PFSK-1 (cell line): Measurements from ENCODE around the gene TMEM176B.

Experiments used
- FOXP2 ChIP-seq: optimal IDR thresholded peaks from 2 replicates; pipeline ENCODE3; 2011; ENCODE audit warnings: borderline replicate concordance, control low read depth, inconsistent platforms; ENCODE audit not compliant: insufficient read depth; ENCODE audit errors: extremely low read length, extremely low read depth
- POLR2AphosphoS5 ChIP-seq: IDR thresholded peaks from 2 replicates; pipeline ENCODE4 v1.6.1; 2012; ENCODE audit warnings: low read depth, mild to moderate bottlenecking, control low read depth, low read length, moderate library complexity
- REST ChIP-seq, 2 experiments: IDR thresholded peaks; 2 replicates each; pipeline versions ENCODE4 v1.6.1 to v1.8.0; 2011 to 2012; ENCODE audit warnings: low read depth in 2 of 2, low read length in 2 of 2, control low read depth in 1 of 2, inconsistent platforms in 1 of 2, mild to moderate bottlenecking in 1 of 2, moderate library complexity in 1 of 2; ENCODE audit not compliant: insufficient read depth in 1 of 2
- SIN3A ChIP-seq: IDR thresholded peaks from 2 replicates; pipeline ENCODE4 v1.6.1; 2012; ENCODE audit warnings: mild to moderate bottlenecking, low read length, moderate library complexity, borderline replicate concordance; ENCODE audit not compliant: insufficient read depth
- TAF1 ChIP-seq: IDR thresholded peaks from 2 replicates; pipeline ENCODE4 v1.6.1; 2012; ENCODE audit warnings: low read length, control low read depth, borderline replicate concordance; ENCODE audit not compliant: insufficient read depth

TMEM176B gene

GRCh38 chr7:150788474-150789269, 11.5 kb downstream of the TMEM176B start:
- TF ChIP-seq TAF1 = no peak
- no peak for TF ChIP-seq POLR2AphosphoS5
- TF ChIP-seq FOXP2 = no peak
- TF ChIP-seq REST (IDR thresholded peaks at IDR 0.05; ENCODE audit: insufficient read depth in 1 of 2, low read depth in 2 of 2, low read length in 2 of 2) = 0 out of 4 replicates have a peak, but pooled peaks of 1 of the 2 experiments have one; percentile 58
- no peak for TF ChIP-seq SIN3A

GRCh38 chr7:150787321-150788281, 12.6 kb downstream of the TMEM176B start:
- TF ChIP-seq POLR2AphosphoS5 (no peak), FOXP2 (no peak), SIN3A (no peak), REST (IDR thresholded peaks at IDR 0.05; ENCODE audit: insufficient read depth in 1 of 2, low read depth in 2 of 2, low read length in 2 of 2) (no peak), TAF1 (no peak)

GRCh38 chr7:150784954-150785353, 15.2 kb downstream of the TMEM176B start:
- TF ChIP-seq FOXP2 (no peak), REST (IDR thresholded peaks at IDR 0.05; ENCODE audit: insufficient read depth in 1 of 2, low read depth in 2 of 2, low read length in 2 of 2) (no peak), TAF1 (no peak), POLR2AphosphoS5 (no peak), SIN3A (no peak)

- TF ChIP-seq POLR2AphosphoS5 (no peak), FOXP2 (no peak), TAF1 (no peak), SIN3A (no peak), REST (IDR thresholded peaks at IDR 0.05; ENCODE audit: insufficient read depth in 1 of 2, low read depth in 2 of 2, low read length in 2 of 2) (no peak)
Measured at GRCh38 chr7:150784120-150784736, 15.9 kb downstream of the TMEM176B start.
